HL-60 (cell line): ENCODE results near the gene NOL6.

Experiments used
- CTCF ChIP-seq: IDR thresholded peaks from one replicate; pipeline ENCODE4 v1.5.1; 2011; ENCODE audit warnings: low read length, control low read depth, inconsistent platforms; ENCODE audit not compliant: insufficient read depth
- GABPA ChIP-seq: IDR thresholded peaks from 2 replicates; pipeline ENCODE4 v1.6.1; 2012; ENCODE audit warnings: low read depth
- POLR2AphosphoS5 ChIP-seq: IDR thresholded peaks from 2 replicates; pipeline ENCODE4 v1.6.1; 2012; ENCODE audit warnings: low read depth
- TF ChIP-seq, protein P1 (sequence below): IDR thresholded peaks from 2 replicates; pipeline ENCODE4 v1.6.1; 2012; ENCODE audit warnings: low read depth; ENCODE audit not compliant: insufficient replicate concordance

DNA sequence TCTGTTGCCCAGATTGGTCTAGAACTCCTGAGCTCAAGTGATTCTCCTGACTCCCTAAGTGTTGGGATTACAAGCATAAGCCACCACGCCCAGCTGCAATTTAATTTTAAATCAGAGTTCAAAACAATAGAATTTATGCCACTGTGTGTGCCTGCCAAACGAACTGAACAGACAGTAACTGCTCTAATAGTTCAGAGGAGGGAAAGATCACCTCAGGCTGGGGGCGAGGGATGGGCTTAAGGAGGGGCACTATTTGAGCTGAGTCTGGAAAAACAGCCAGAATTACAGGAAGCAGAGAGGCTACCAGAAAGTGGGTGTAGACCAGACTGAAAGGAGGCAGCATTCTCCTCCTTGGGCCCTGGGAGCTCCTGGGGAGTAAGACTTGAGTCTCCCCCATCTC is 12.2 kb downstream of the NOL6 start:
- TF ChIP-seq POLR2AphosphoS5 (no peak), CTCF (no peak), GABPA (no peak)
- TF ChIP-seq, protein P1, sequence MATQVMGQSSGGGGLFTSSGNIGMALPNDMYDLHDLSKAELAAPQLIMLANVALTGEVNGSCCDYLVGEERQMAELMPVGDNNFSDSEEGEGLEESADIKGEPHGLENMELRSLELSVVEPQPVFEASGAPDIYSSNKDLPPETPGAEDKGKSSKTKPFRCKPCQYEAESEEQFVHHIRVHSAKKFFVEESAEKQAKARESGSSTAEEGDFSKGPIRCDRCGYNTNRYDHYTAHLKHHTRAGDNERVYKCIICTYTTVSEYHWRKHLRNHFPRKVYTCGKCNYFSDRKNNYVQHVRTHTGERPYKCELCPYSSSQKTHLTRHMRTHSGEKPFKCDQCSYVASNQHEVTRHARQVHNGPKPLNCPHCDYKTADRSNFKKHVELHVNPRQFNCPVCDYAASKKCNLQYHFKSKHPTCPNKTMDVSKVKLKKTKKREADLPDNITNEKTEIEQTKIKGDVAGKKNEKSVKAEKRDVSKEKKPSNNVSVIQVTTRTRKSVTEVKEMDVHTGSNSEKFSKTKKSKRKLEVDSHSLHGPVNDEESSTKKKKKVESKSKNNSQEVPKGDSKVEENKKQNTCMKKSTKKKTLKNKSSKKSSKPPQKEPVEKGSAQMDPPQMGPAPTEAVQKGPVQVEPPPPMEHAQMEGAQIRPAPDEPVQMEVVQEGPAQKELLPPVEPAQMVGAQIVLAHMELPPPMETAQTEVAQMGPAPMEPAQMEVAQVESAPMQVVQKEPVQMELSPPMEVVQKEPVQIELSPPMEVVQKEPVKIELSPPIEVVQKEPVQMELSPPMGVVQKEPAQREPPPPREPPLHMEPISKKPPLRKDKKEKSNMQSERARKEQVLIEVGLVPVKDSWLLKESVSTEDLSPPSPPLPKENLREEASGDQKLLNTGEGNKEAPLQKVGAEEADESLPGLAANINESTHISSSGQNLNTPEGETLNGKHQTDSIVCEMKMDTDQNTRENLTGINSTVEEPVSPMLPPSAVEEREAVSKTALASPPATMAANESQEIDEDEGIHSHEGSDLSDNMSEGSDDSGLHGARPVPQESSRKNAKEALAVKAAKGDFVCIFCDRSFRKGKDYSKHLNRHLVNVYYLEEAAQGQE: no peak
